Left kidney (tissue), 2 donors: ENCODE results near the gene KRT80. TPM values are rescaled to one million over a fixed set of nuclear protein-coding genes. Genes with fewer than 3 reads are reported as not detected.

ENCODE experiments used
- DNase-seq: peaks from one replicate; pipeline ENCODE4 v3.0.0-alpha.2; 2013
- polyA plus RNA-seq: library from polyadenylated mRNA; unstranded; fragments of 120-200 nt; gene quantifications from one replicate; pipeline ENCODE4 v1.2.1, GENCODE V29; 2013; ENCODE audit not compliant: insufficient read length

The KRT80 gene
- polyA plus RNA-seq, 1 donor, result 0.80 TPM

- DNase-seq, result no peak
These were observed 21.1 kb upstream of the KRT80 start for GRCh38 chr12:52212701-52213563.

- DNase-seq, result no peak
These were observed 20.1 kb upstream of the KRT80 start for GRCh38 chr12:52211716-52212585.

- no peak for DNase-seq
These were observed 19.3 kb upstream of the KRT80 start for GRCh38 chr12:52210925-52211650.

- no peak for DNase-seq
These were observed 18.5 kb upstream of the KRT80 start for GRCh38 chr12:52210186-52210924.

GRCh38 chr12:52209321-52209720, 17.5 kb upstream of the KRT80 start:
- no peak for DNase-seq

- DNase-seq, result no peak
These were observed 16.8 kb upstream of the KRT80 start for GRCh38 chr12:52208424-52209165.

- DNase-seq, result no peak
These were observed 16.1 kb upstream of the KRT80 start for GRCh38 chr12:52207895-52208294.

GRCh38 chr12:52207106-52207505, 15.3 kb upstream of the KRT80 start:
- no peak for DNase-seq

GRCh38 chr12:52206304-52207040, 14.7 kb upstream of the KRT80 start:
- no peak for DNase-seq

- DNase-seq, result no peak
These were observed 13.9 kb upstream of the KRT80 start for GRCh38 chr12:52205612-52206303.

GRCh38 chr12:52204931-52205505, 13.2 kb upstream of the KRT80 start:
- DNase-seq, result no peak

GRCh38 chr12:52204095-52204930, 12.5 kb upstream of the KRT80 start:
- DNase-seq, result no peak

- peak; percentile 79 for DNase-seq
These were observed 11.5 kb upstream of the KRT80 start for GRCh38 chr12:52203079-52203921.

- peak; percentile 72 for DNase-seq
These were observed 10.7 kb upstream of the KRT80 start for GRCh38 chr12:52202361-52203078.

GRCh38 chr12:52201451-52201839, 9.6 kb upstream of the KRT80 start:
- DNase-seq, result no peak

GRCh38 chr12:52200781-52201450, 9.1 kb upstream of the KRT80 start:
- no peak for DNase-seq
